NCI-H2171 treated with DMSO at 0.1 percent for 48 hours (cell line): ENCODE measurements around the gene MAN2A2.
"Not testable (repeated sequence)": the region's sequence is repeated elsewhere in the genome, so short reads cannot be mapped to it uniquely, and the experiment has no call there.

Source experiments
- DNase-seq: peaks from one replicate; lab custom pipeline; 2025; lab: John Stamatoyannopoulos, UW

MAN2A2 gene

DNA sequence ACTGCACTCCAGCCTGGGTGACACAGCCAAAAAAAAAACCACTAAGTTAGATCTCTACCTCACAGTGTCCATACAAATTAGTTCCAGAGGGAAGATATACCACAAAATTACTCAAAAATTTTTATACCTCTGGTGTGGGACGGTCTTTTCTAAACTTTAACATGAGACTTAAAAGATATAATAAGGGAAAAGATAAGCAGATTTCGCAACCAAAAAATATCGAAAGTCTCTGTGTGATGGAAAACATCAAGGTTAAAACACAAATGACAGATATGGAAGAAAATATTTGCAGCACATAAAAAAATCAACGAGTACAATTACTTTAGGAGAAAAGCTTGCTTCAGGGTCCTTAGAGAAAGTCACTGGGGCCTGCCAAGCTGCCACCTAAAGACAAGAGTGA lies 18.8 kb downstream of the MAN2A2 start:
- no peak for DNase-seq

- DNase-seq: not testable (repeated sequence)
Observed at GRCh38 chr15:90922712-90923322, 19.7 kb downstream of the MAN2A2 start.

DNA sequence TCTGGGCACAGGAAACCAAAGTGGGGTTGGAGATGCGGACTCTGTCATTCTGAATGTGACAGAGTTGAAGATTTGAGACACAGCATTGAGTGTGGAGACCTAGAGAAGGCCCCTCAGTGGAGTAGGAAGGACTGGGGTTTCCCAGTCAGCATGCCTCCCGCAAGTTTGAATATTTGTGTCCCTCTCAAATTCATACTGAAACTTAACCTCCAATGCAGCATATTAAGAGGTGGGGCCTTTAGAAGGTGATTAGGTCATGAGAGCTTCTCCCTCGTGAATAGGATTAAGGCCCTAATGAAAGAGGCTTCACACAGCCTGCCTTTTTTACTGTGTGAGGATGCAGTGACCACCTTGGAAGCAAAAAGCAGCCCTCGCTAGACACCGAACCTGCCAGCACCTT lies 21.3 kb downstream of the MAN2A2 start:
- no peak for DNase-seq

- DNase-seq: not testable (repeated sequence)
Observed at GRCh38 chr15:90926766-90927165, 23.7 kb downstream of the MAN2A2 start.

GRCh38 chr15:90928106-90928505 lies 25.0 kb downstream of the MAN2A2 start:
- not testable (repeated sequence) for DNase-seq

GRCh38 chr15:90929246-90930019 lies 26.3 kb downstream of the MAN2A2 start:
- no peak for DNase-seq

GRCh38 chr15:90930861-90931574 lies 27.9 kb downstream of the MAN2A2 start:
- DNase-seq: peak; percentile 24

DNA sequence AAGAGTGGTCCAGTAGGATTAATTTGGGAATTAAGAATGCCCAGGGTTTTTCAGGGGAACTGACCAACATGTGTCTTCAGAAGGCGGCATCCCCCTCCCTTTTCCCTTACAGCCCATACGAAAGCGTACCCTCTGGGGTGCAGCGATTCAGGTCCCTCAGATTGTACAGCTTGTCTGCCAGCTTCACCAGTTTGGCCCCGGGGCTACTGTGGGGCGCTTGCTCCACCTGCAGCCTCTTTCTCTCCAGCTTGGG lies 28.4 kb downstream of the MAN2A2 start:
- no peak for DNase-seq

DNA sequence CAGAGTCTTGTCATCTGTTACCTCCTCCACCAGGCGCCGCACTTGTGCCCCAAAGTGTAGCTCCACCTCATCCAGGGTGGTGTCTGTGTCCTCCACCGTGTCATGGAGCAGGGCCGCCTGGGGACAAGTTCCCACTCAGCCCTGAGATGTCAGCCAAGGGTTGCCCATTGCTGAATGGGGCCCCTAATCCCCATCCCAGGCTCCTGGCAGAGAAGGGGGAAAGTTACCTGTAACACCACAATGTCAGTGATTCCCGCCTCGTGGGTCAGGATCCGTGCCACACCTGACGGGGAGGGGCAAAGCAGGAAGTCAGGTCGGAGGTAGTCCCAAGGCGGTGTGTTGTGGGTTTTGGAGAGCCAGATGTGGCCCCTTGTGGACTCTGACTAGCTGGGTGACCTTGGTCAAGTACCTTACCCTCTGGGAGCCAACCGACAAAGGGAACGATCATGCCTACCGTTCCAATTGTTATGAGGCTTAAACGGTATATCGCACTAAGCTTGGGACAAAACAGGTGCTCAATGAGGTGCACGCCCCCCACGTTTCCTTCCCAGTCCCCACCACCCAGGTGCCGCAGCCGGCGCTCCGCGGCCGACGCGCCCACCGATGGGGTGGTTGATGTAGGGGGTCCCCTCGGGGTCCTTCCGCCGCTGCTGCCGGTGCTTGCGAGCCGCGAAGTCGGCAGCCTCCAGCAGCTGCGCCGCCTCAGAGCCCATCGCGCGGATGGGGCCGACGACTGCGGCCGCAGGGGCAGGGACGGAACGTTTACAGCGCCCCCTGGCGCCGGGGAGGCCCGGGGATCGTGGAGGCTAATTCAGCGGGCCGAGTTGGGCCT lies 28.9 kb downstream of the MAN2A2 start, which contains the start of gene HDDC3:
Gene HDDC3 (minus strand): TSS at position 722 of the 832 bp plus-strand sequence. CDS start 9 bp downstream, at position 713.
- DNase-seq: peak; percentile 95

DNA sequence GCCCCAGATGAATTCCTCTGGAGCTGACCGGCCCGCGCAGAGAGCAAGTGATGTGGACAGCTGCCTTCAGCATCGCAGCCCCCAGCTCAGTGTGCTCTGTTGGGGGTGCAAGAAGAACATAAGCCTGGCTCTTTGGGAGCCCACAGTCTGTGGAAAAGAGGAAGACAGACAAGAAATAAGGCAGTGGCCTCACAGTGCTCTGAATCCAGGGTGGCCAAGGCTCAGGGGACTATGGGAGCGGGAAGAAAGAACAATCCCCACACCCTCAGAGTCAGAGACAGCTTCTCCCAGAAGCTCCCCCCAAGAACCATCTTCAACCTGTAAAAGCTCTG lies 29.5 kb downstream of the MAN2A2 start:
- no peak for DNase-seq

GRCh38 chr15:90933301-90933700 lies 30.2 kb downstream of the MAN2A2 start:
- DNase-seq: no peak

- DNase-seq: peak; percentile 90
Observed at GRCh38 chr15:90934256-90934948, 31.3 kb downstream of the MAN2A2 start.

- peak; percentile 93 for DNase-seq
Observed at GRCh38 chr15:90934949-90935751, 32.0 kb downstream of the MAN2A2 start, which contains the start of gene UNC45A. Gene UNC45A, plus strand, starts transcription at chr15:90935285. Its CDS starts 40 bp downstream, at chr15:90935325.

DNA sequence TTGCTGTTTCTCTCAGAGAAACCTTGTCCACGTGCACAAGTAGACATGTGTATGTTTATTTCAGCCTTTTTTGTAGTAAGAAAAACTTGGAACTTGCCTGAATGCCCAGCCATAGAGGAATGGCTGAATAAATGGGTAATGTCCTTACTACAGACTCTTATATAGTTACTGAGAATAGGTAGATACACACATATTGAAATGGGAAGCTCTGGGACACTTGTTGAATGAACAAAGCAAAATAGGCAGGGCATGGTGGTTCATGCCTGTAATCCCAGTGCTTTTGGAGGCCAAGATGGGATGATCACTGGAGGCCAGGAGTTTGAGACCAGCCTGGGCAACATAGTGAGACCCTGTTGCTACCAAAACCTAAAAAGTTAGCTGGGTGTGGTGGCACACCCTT lies 33.7 kb downstream of the MAN2A2 start:
- DNase-seq: no peak

DNA sequence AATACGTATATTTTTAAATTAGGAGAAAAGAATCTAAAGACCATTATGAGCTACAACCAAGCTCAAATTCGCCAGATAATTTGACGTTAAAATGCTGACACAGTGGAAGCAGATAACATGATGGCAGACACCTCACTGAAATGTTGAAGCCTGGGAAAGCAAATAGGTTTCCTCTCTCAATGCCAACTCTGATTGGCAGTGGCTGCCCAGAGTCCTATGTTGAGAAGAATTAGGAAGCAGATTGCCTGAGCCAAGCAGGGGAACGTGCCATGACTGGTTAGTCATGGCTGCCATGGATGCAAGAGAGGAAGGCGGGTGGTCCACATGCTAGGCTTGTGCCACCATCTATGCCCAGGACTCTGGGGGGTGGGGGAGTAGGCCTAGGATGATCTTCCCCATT lies 35.2 kb downstream of the MAN2A2 start:
- no peak for DNase-seq

GRCh38 chr15:90939756-90940155 lies 36.7 kb downstream of the MAN2A2 start:
- no peak for DNase-seq

- no peak for DNase-seq
Observed at GRCh38 chr15:90941038-90941437, 37.9 kb downstream of the MAN2A2 start.

DNA sequence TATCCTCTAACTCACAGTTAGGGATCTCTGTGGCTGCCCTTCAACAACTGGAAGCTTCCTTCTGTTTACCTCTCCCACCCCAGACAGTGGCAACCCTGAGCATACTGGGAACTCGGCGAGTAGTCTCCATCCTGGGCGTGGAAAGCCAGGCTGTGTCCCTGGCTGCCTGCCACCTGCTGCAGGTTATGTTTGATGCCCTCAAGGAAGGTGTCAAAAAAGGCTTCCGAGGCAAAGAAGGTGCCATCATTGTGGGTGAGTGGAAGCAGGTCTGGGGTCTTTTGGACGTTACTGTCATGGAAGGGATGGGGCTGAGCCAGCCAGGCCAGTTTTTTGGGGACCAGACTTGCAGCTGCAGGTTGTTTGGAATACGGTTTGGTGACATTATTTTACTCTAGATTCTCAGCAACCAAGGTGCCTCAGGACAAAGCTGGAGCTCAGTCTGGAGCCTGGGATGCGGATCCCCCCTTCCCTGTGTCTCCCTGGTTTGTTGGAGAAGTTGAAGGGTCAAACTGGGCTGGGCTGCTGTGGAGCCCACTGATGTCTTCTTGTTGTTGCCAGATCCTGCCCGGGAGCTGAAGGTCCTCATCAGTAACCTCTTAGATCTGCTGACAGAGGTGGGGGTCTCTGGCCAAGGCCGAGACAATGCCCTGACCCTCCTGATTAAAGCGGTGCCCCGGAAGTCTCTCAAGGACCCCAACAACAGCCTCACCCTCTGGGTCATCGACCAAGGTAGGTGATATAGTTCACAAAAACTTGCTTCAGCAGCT lies 39.4 kb downstream of the MAN2A2 start:
- DNase-seq: no peak

DNA sequence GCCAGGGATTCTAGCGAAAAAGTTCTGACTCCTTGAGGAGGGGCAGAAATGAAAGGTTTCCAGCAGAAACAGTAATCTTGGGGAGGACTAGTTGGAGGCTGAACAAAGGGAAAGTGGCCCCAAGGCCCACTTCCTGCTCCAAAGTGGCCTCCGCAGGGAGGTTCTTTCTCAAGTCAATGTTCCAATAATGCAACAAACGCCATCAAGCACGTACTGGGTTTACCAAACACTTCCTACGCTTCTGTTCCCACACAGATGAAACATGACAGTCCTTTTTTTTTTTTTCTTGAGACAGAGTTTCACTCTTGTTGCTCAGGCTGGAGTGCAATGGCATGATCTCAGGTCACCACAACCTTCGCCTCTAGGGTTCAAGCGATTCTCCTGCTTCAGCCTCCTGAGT lies 42.0 kb downstream of the MAN2A2 start:
- no peak for DNase-seq

DNA sequence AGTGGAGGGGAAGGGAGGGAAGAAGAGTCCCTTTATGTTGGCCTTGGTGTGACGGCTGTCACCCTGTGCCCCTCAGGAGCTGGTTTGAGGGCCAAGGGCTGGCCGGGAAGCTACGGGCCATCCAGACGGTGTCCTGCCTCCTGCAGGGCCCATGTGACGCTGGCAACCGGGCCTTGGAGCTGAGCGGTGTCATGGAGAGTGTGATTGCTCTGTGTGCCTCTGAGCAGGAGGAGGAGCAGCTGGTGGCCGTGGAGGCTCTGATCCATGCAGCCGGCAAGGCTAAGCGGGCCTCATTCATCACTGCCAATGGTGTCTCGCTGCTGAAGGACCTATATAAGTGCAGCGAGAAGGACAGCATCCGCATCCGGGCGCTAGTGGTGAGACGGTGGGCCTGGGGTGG lies 43.4 kb downstream of the MAN2A2 start:
- DNase-seq: no peak
